ENCODE data around the gene BMAL1. TPM values are rescaled to one million over a fixed set of nuclear protein-coding genes. Genes with fewer than 3 reads are reported as not detected.

BMAL1 gene
- total RNA-seq, 1 donor from 2014 or later = 18.8 TPM

GRCh38 chr11:13336246-13336878 lies 58.8 kb downstream of the BMAL1 start:
- no peak overlapping the region for H3K27ac ChIP-seq (ENCODE audit: low read depth, low read length)
- H3K36me3 ChIP-seq (ENCODE audit: control insufficient read depth in 3 of 3, insufficient read depth in 3 of 3, low read length in 3 of 3) = no peaks in the 10 kb centered on the region
- H3K27me3 ChIP-seq (ENCODE audit: control insufficient read depth in 3 of 3, insufficient read depth in 3 of 3, low read length in 3 of 3) = no peaks in the 10 kb centered on the region
- peak overlapping the region in 2 of 3 donors; percentile 54 to 57 for H3K9ac ChIP-seq (ENCODE audit: low read depth in 1 of 3, low read length in 3 of 3)
- no peak overlapping the region for H3K4me3 ChIP-seq (ENCODE audit: low read length in 3 of 3)
- no peaks in the 10 kb centered on the region for H3K9me3 ChIP-seq (ENCODE audit: control insufficient read depth in 3 of 3, low read length in 3 of 3)
- H3K4me1 ChIP-seq (ENCODE audit: control insufficient read depth in 3 of 3, insufficient read depth in 3 of 3, low read length in 3 of 3) = peaks cover 44 to 63% (median 54%) of the 10 kb centered on the region in 3 donors

GRCh38 chr11:13338019-13338426 lies 60.4 kb downstream of the BMAL1 start:
- Histone ChIP-seq H3K27ac (ENCODE audit: low read depth, low read length) (peak overlapping the region; percentile 11), H3K36me3 (ENCODE audit: control insufficient read depth in 3 of 3, insufficient read depth in 3 of 3, low read length in 3 of 3) (no peaks in the 10 kb centered on the region), H3K4me3 (ENCODE audit: low read length in 3 of 3) (peak overlapping the region; percentile 0 to 34 (median 25)), H3K27me3 (ENCODE audit: control insufficient read depth in 3 of 3, insufficient read depth in 3 of 3, low read length in 3 of 3) (no peaks in the 10 kb centered on the region), H3K9me3 (ENCODE audit: control insufficient read depth in 3 of 3, low read length in 3 of 3) (no peaks in the 10 kb centered on the region), H3K9ac (ENCODE audit: low read depth in 1 of 3, low read length in 3 of 3) (peak overlapping the region in 1 of 3 donors; percentile 27), H3K4me1 (ENCODE audit: control insufficient read depth in 3 of 3, insufficient read depth in 3 of 3, low read length in 3 of 3) (peaks cover 40 to 52% (median 49%) of the 10 kb centered on the region in 3 donors)

- Histone ChIP-seq H3K27ac (ENCODE audit: low read depth, low read length) (peak overlapping the region; percentile 11), H3K27me3 (ENCODE audit: control insufficient read depth in 3 of 3, insufficient read depth in 3 of 3, low read length in 3 of 3) (no peaks in the 10 kb centered on the region), H3K9ac (ENCODE audit: low read depth in 1 of 3, low read length in 3 of 3) (no peak overlapping the region), H3K9me3 (ENCODE audit: control insufficient read depth in 3 of 3, low read length in 3 of 3) (no peaks in the 10 kb centered on the region), H3K36me3 (ENCODE audit: control insufficient read depth in 3 of 3, insufficient read depth in 3 of 3, low read length in 3 of 3) (no peaks in the 10 kb centered on the region), H3K4me1 (ENCODE audit: control insufficient read depth in 3 of 3, insufficient read depth in 3 of 3, low read length in 3 of 3) (peaks cover 36 to 47% (median 44%) of the 10 kb centered on the region in 3 donors), H3K4me3 (ENCODE audit: low read length in 3 of 3) (peak overlapping the region; percentile 0 to 34 (median 25))
These were observed 61.0 kb downstream of the BMAL1 start for GRCh38 chr11:13338427-13339069.

- Histone ChIP-seq H3K4me3 (ENCODE audit: low read length in 3 of 3) (no peak overlapping the region), H3K9ac (ENCODE audit: low read depth in 1 of 3, low read length in 3 of 3) (no peak overlapping the region), H3K4me1 (ENCODE audit: control insufficient read depth in 3 of 3, insufficient read depth in 3 of 3, low read length in 3 of 3) (peaks cover 33 to 40% (median 37%) of the 10 kb centered on the region in 3 donors), H3K27ac (ENCODE audit: low read depth, low read length) (no peak overlapping the region), H3K36me3 (ENCODE audit: control insufficient read depth in 3 of 3, insufficient read depth in 3 of 3, low read length in 3 of 3) (no peaks in the 10 kb centered on the region), H3K9me3 (ENCODE audit: control insufficient read depth in 3 of 3, low read length in 3 of 3) (no peaks in the 10 kb centered on the region), H3K27me3 (ENCODE audit: control insufficient read depth in 3 of 3, insufficient read depth in 3 of 3, low read length in 3 of 3) (no peaks in the 10 kb centered on the region)
These were observed 61.9 kb downstream of the BMAL1 start for GRCh38 chr11:13339195-13340153.

GRCh38 chr11:13341026-13341425 lies 63.4 kb downstream of the BMAL1 start:
- Histone ChIP-seq H3K4me1 (ENCODE audit: control insufficient read depth in 3 of 3, insufficient read depth in 3 of 3, low read length in 3 of 3) (peaks cover 29 to 31% (median 30%) of the 10 kb centered on the region in 3 donors), H3K9me3 (ENCODE audit: control insufficient read depth in 3 of 3, low read length in 3 of 3) (no peaks in the 10 kb centered on the region), H3K27me3 (ENCODE audit: control insufficient read depth in 3 of 3, insufficient read depth in 3 of 3, low read length in 3 of 3) (no peaks in the 10 kb centered on the region), H3K27ac (ENCODE audit: low read depth, low read length) (no peak overlapping the region), H3K36me3 (ENCODE audit: control insufficient read depth in 3 of 3, insufficient read depth in 3 of 3, low read length in 3 of 3) (no peaks in the 10 kb centered on the region), H3K4me3 (ENCODE audit: low read length in 3 of 3) (no peak overlapping the region), H3K9ac (ENCODE audit: low read depth in 1 of 3, low read length in 3 of 3) (no peak overlapping the region)

- Histone ChIP-seq H3K4me1 (ENCODE audit: control insufficient read depth in 3 of 3, insufficient read depth in 3 of 3, low read length in 3 of 3) (peaks cover 16 to 21% (median 18%) of the 10 kb centered on the region in 3 donors), H3K9me3 (ENCODE audit: control insufficient read depth in 3 of 3, low read length in 3 of 3) (no peaks in the 10 kb centered on the region), H3K27me3 (ENCODE audit: control insufficient read depth in 3 of 3, insufficient read depth in 3 of 3, low read length in 3 of 3) (no peaks in the 10 kb centered on the region)
These were observed 65.5 kb downstream of the BMAL1 start for GRCh38 chr11:13343067-13343466.

GRCh38 chr11:13343931-13344717 lies 66.5 kb downstream of the BMAL1 start:
- H3K9me3 ChIP-seq (ENCODE audit: control insufficient read depth in 3 of 3, low read length in 3 of 3) = no peaks in the 10 kb centered on the region
- H3K36me3 ChIP-seq (ENCODE audit: control insufficient read depth in 3 of 3, insufficient read depth in 3 of 3, low read length in 3 of 3) = no peaks in the 10 kb centered on the region
- no peak overlapping the region for H3K4me3 ChIP-seq (ENCODE audit: low read length in 3 of 3)
- peaks cover 5 to 10% (median 8%) of the 10 kb centered on the region in 3 donors for H3K4me1 ChIP-seq (ENCODE audit: control insufficient read depth in 3 of 3, insufficient read depth in 3 of 3, low read length in 3 of 3)
- no peak overlapping the region for H3K27ac ChIP-seq (ENCODE audit: low read depth, low read length)
- H3K9ac ChIP-seq (ENCODE audit: low read depth in 1 of 3, low read length in 3 of 3) = no peak overlapping the region
- no peaks in the 10 kb centered on the region for H3K27me3 ChIP-seq (ENCODE audit: control insufficient read depth in 3 of 3, insufficient read depth in 3 of 3, low read length in 3 of 3)

More at GRCh38 chr11:13343067-13343466, 65.5 kb downstream of the BMAL1 start:
- Histone ChIP-seq H3K27ac (ENCODE audit: low read depth, low read length) (no peak overlapping the region), H3K36me3 (ENCODE audit: control insufficient read depth in 3 of 3, insufficient read depth in 3 of 3, low read length in 3 of 3) (no peaks in the 10 kb centered on the region), H3K4me3 (ENCODE audit: low read length in 3 of 3) (no peak overlapping the region), H3K9ac (ENCODE audit: low read depth in 1 of 3, low read length in 3 of 3) (no peak overlapping the region)

GRCh38 chr11:13344818-13345217 lies 67.2 kb downstream of the BMAL1 start:
- Histone ChIP-seq H3K27ac (ENCODE audit: low read depth, low read length) (no peak overlapping the region), H3K9me3 (ENCODE audit: control insufficient read depth in 3 of 3, low read length in 3 of 3) (no peaks in the 10 kb centered on the region), H3K27me3 (ENCODE audit: control insufficient read depth in 3 of 3, insufficient read depth in 3 of 3, low read length in 3 of 3) (no peaks in the 10 kb centered on the region), H3K4me3 (ENCODE audit: low read length in 3 of 3) (no peak overlapping the region), H3K4me1 (ENCODE audit: control insufficient read depth in 3 of 3, insufficient read depth in 3 of 3, low read length in 3 of 3) (peaks cover 0 to 3% (median under 1%) of the 10 kb centered on the region in 3 donors), H3K9ac (ENCODE audit: low read depth in 1 of 3, low read length in 3 of 3) (no peak overlapping the region), H3K36me3 (ENCODE audit: control insufficient read depth in 3 of 3, insufficient read depth in 3 of 3, low read length in 3 of 3) (peaks cover 0 to 1% (median under 1%) of the 10 kb centered on the region in 3 donors)

GRCh38 chr11:13346470-13346869 lies 68.9 kb downstream of the BMAL1 start:
- Histone ChIP-seq H3K27me3 (ENCODE audit: control insufficient read depth in 3 of 3, insufficient read depth in 3 of 3, low read length in 3 of 3) (no peaks in the 10 kb centered on the region), H3K4me3 (ENCODE audit: low read length in 3 of 3) (no peak overlapping the region), H3K4me1 (ENCODE audit: control insufficient read depth in 3 of 3, insufficient read depth in 3 of 3, low read length in 3 of 3) (peaks cover 0 to 2% (median 0%) of the 10 kb centered on the region in 3 donors), H3K36me3 (ENCODE audit: control insufficient read depth in 3 of 3, insufficient read depth in 3 of 3, low read length in 3 of 3) (peaks cover 5 to 7% (median 6%) of the 10 kb centered on the region in 3 donors), H3K9me3 (ENCODE audit: control insufficient read depth in 3 of 3, low read length in 3 of 3) (no peaks in the 10 kb centered on the region), H3K9ac (ENCODE audit: low read depth in 1 of 3, low read length in 3 of 3) (no peak overlapping the region), H3K27ac (ENCODE audit: low read depth, low read length) (no peak overlapping the region)

Data from skeletal muscle tissue (tissue), 4 donors.